GM04504 (cell line): ENCODE measurements around the gene PATJ.
"Not testable (repeated sequence)": the region's sequence is repeated elsewhere in the genome, so short reads cannot be mapped to it uniquely, and the experiment has no call there.

Experiments used
- DNase-seq: peaks from one replicate; pipeline ENCODE4 v3.0.0-alpha.2; 2012; ENCODE audit warnings: low read depth

Gene PATJ

GRCh38 chr1:62213075-62213914 is 471.0 kb downstream of the PATJ start:
- DNase-seq: no peak

GRCh38 chr1:62218604-62219003 is 476.3 kb downstream of the PATJ start:
- no peak for DNase-seq

- DNase-seq: not testable (repeated sequence)
Observed at GRCh38 chr1:62220456-62220855, 478.2 kb downstream of the PATJ start.

GRCh38 chr1:62221171-62221570 is 478.9 kb downstream of the PATJ start:
- DNase-seq: no peak

- DNase-seq: no peak
Observed at GRCh38 chr1:62222321-62222720, 480.0 kb downstream of the PATJ start.

GRCh38 chr1:62224182-62224581 is 481.9 kb downstream of the PATJ start:
- DNase-seq: no peak

- DNase-seq: no peak
Observed at GRCh38 chr1:62227496-62227895, 485.2 kb downstream of the PATJ start.
